Measurements from ENCODE around the gene CXCR6. TPM values are rescaled to one million over a fixed set of nuclear protein-coding genes. Genes with fewer than 3 reads are reported as not detected.

Gene CXCR6
- polyA plus RNA-seq, 1 of the 3 experiments (the other 2 are of a cell fraction) = not detected

- CTCF ChIA-PET = no interaction called here
- POLR2A ChIA-PET = no interaction called here
Observed at GRCh38 chr3:45976191-45977091, 33.2 kb downstream of the CXCR6 start.

More at GRCh38 chr3:45976191-45977091, 33.2 kb downstream of the CXCR6 start:
- H3K9ac ChIP-seq = no peak overlapping the region
- 91% methylated on average over 6 of the region's 6 CpGs for WGBS (ENCODE audit: low lambda C conversion rate)
- H3K4me2 ChIP-seq = no peak overlapping the region
- no peaks in the 10 kb centered on the region for H4K20me1 ChIP-seq (ENCODE audit: insufficient read depth)
- peaks cover 0 to 4% of the 10 kb centered on the region in 2 experiments; a peak in 1 of 4 replicates for H3K4me1 ChIP-seq (ENCODE audit: control insufficient read depth in 1 of 2, insufficient read depth in 2 of 2, low read depth in 1 of 2, low read length in 1 of 2)
- H3F3A ChIP-seq (replicated peaks; ENCODE audit: insufficient read depth) = peaks cover 16% of the 10 kb centered on the region
- H3K9me3 ChIP-seq = no peaks in the 10 kb centered on the region
- no peak for DNase-seq
- no peak overlapping the region for H3K4me3 ChIP-seq (ENCODE audit: low read depth in 2 of 2, low read length in 1 of 2)
- peaks cover 29 to 63% of the 10 kb centered on the region in 2 experiments for H3K36me3 ChIP-seq (replicated peaks in 1 of 2; ENCODE audit: control insufficient read depth in 1 of 2, insufficient read depth in 2 of 2, low read length in 1 of 2)
- H2AFZ ChIP-seq (ENCODE audit: low read depth) = no peak overlapping the region
- no peaks in the 10 kb centered on the region for H3K9me2 ChIP-seq
- TF ChIP-seq POLR2AphosphoS5 (IDR thresholded peaks at IDR 0.05; ENCODE audit: low read depth, low read length) (no peak), IRF3 (IDR thresholded peaks at IDR 0.05; ENCODE audit: low read depth, low read length) (no peak), RAD21 (IDR thresholded peaks at IDR 0.05; ENCODE audit: low read length) (no peak), TEAD4 (IDR thresholded peaks at IDR 0.05; ENCODE audit: borderline replicate concordance, insufficient read depth) (no peak), REST (IDR thresholded peaks at IDR 0.05; ENCODE audit: low read depth, low read length) (no peak), FOSL2 (IDR thresholded peaks at IDR 0.05; ENCODE audit: borderline replicate concordance, low read depth) (no peak), EP300 (IDR thresholded peaks at IDR 0.05; ENCODE audit: borderline replicate concordance in 1 of 2, low read depth in 1 of 2, low read length in 1 of 2) (no peak), MXI1 (IDR thresholded peaks at IDR 0.05; ENCODE audit: low read depth, low read length) (no peak), PBX3 (IDR thresholded peaks at IDR 0.05) (no peak), RFX5 (IDR thresholded peaks at IDR 0.05; ENCODE audit: low read length) (no peak), MEF2A (IDR thresholded peaks at IDR 0.05; ENCODE audit: borderline replicate concordance, low read depth) (no peak), NFIC (IDR thresholded peaks at IDR 0.05; ENCODE audit: borderline replicate concordance) (no peak), GABPA (IDR thresholded peaks at IDR 0.05; ENCODE audit: low read depth) (no peak), YY1 (IDR thresholded peaks at IDR 0.05; ENCODE audit: low read depth) (no peak), MAX (IDR thresholded peaks at IDR 0.05; ENCODE audit: low read depth) (no peak), CHD2 (IDR thresholded peaks at IDR 0.05; ENCODE audit: low read length, partially characterized antibody) (no peak)
- H3K27ac ChIP-seq (ENCODE audit: low read depth in 2 of 2, low read length in 1 of 2) = no peak overlapping the region
- no peaks in the 10 kb centered on the region for H3K79me2 ChIP-seq (ENCODE audit: insufficient read depth)
- H3K27me3 ChIP-seq (ENCODE audit: insufficient read depth) = no peaks in the 10 kb centered on the region

All from SK-N-SH (cell line).